ENCODE measurements around the gene GLS.
"Not testable (repeated sequence)": the region's sequence is repeated elsewhere in the genome, so short reads cannot be mapped to it uniquely, and the experiment has no call there.

GLS gene

DNA sequence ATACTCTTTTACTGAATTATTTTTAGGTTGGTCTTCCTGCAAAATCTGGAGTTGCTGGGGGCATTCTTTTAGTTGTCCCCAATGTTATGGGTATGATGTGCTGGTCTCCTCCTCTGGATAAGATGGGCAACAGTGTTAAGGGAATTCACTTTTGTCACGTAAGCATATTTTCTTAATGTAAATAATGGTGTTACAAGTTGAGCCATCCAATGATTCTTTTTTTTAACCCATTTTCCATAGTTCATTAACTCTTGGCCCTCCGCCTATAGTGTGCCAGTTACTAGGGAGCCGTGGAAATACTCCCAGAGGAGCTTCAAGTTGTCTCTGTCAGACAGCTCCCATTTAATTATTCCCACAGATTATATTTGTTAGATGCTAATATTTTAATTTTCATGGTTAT lies 49.8 kb downstream of the GLS start:
- DNase-seq (ENCODE audit: low read depth in 2 of 2), result no peak

DNA sequence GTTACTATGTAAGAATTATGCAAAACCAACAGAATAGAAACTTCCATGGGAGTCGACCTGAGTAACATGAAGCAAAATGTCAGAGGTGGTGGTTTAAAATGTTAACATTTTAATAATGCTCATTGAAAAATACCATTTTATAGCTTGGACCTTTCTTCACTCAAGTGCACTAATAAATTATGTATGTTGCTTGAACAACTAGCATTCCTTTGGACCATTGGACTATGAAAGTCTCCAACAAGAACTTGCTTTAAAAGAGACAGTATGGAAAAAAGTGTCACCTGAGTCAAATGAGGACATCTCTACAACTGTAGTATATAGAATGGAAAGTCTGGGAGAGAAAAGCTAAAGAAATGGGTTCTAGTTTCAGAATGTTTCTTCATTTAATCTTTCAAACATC lies 51.9 kb downstream of the GLS start:
- no peak for DNase-seq (ENCODE audit: low read depth in 2 of 2)

- DNase-seq (ENCODE audit: low read depth in 2 of 2), result no peak
Measured at GRCh38 chr2:190933361-190933760, 52.7 kb downstream of the GLS start.

- no peak for DNase-seq (ENCODE audit: low read depth in 2 of 2)
Measured at GRCh38 chr2:190935054-190935453, 54.4 kb downstream of the GLS start.

- no peak for DNase-seq (ENCODE audit: low read depth in 2 of 2)
Measured at GRCh38 chr2:190938771-190939335, 58.2 kb downstream of the GLS start.

DNA sequence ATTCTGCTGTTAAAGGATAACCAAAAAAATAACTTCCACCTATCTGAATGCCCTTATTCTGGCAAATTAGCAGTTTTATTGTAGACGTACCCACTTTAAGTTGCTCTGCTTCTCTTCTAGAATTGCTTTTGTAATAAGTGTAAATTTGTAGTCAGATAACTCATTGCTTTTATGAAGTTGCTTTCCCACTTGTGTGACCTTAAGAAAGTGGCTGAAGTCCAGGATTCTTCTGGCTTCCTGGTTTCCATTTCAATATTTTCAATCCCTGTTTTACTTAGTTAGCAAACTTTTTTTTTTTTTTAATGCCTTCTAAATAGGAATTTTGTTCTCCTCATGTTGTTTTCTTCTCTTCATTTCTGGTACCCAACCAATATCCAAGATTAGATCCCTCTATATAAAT lies 59.8 kb downstream of the GLS start:
- DNase-seq (ENCODE audit: low read depth in 2 of 2), result no peak

- no peak for DNase-seq (ENCODE audit: low read depth in 2 of 2)
Measured at GRCh38 chr2:190941571-190941970, 61.0 kb downstream of the GLS start.

GRCh38 chr2:190942697-190943096 lies 62.1 kb downstream of the GLS start:
- DNase-seq (ENCODE audit: low read depth in 2 of 2), result no peak

DNA sequence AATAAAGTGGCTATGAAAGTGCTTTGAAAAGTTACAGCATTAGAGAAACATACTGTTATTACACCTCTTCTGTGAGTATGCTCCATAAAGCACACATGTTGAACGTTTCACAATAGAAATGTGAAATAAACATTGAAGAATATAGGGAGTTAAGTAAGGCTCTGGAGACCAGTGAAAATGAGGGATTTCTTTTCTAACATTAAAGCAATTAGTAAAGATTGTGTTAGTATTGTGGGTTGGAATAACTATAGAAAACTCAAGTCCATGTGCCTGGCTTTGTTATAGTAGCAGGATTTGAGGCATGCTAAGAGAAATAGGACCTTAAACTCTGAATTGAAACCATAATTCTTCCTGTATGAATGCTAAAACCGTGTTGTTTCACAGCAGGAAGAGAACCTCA lies 63.1 kb downstream of the GLS start:
- DNase-seq (ENCODE audit: low read depth in 2 of 2), result no peak

- DNase-seq (ENCODE audit: low read depth in 2 of 2), result no peak
Measured at GRCh38 chr2:190947141-190947540, 66.5 kb downstream of the GLS start.

- no peak for DNase-seq (ENCODE audit: low read depth in 2 of 2)
Measured at GRCh38 chr2:190947711-190948251, 67.2 kb downstream of the GLS start.

GRCh38 chr2:190948671-190949070 lies 68.0 kb downstream of the GLS start:
- no peak for DNase-seq (ENCODE audit: low read depth in 2 of 2)

GRCh38 chr2:190950566-190950991 lies 70.0 kb downstream of the GLS start:
- no peak for DNase-seq (ENCODE audit: low read depth in 2 of 2)

DNA sequence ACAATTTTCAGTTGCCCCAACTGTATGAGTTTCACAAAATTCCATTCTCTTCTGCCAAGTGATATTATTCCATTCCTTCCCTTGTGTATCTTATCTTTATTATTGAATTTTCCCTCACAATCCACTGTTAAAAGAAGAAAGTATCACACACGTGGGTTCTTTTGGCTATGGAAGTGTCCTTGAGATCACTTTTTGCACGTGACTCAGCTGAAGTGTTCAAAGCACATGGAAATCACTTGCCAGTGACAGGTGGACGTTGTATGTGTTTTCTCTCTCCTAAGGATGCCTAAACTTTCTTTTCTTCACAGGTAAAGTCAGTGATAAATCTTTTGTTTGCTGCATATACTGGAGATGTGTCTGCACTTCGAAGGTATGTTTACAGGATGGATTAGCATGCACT lies 72.6 kb downstream of the GLS start:
- no peak for DNase-seq (ENCODE audit: low read depth in 2 of 2)

DNA sequence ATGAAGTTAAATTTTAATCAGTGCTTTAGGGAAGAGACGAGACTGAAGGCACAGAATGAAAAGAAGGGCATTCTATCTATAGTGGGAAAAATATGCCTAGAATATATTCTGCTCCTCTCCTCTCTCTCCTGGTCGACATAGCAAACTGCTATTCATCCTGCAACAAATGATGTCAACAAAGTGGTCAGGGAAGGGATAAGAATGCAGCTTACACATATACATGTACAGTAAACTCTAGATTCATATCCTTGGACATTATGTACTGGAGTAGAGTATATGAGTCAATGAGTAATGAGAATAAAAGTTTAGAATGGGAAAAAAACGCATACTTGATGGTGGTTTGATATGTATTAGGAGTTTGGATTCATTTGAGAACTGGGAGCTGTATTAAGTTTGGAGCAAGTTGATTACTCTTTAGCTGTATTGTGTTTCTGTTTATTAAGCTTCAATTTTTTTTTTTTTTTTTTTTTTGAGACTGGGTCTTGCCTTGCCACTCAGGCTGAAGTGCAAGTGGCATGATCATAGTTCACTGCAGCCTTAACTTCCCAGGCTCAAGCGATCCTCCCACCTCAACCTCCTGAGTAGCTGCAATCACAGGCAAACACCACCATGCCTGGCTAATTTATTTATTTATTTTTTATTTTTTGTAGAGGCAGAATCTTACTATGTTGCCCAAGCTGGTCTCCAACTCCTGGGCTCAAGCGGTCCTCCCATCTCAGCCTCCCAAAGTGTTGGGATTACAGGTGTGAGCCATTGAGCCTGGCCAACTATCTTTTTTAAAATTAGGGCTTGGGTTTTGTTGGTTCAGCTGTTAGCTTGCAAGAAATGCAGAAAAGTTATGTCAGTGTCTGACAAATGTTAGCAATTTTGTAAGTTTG lies 79.5 kb downstream of the GLS start:
- no peak for DNase-seq (ENCODE audit: low read depth in 2 of 2)

- not testable (repeated sequence) for DNase-seq (ENCODE audit: low read depth in 2 of 2)
Measured at GRCh38 chr2:190961117-190961516, 80.5 kb downstream of the GLS start.

DNA sequence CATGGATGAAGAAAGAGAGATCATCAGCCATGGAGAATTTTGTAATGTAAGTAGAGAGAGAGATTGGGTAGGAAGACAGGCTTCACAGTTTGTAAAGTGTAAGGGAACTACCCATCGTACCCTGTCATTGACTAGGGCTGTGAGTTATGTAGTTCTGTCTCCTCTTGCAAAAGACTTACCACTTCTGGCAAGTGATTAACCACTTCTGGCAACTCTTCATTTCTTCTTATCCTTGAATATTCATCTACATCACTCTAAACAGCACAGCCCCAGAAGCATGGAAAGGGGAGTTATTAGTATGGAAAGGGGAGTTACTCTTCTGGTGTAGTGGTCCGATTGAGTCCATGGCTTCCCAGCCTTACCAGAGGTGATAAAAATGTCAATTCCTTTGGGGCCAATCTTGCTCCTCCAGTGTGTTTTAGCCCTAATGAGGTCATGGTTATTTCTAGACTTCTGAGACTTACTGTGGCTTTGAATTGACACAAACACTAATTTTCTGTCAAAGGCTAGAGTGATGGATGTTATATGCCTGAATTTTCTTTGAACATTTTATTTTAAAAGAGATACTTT lies 81.4 kb downstream of the GLS start:
- DNase-seq (ENCODE audit: low read depth in 2 of 2), result no peak

DNA sequence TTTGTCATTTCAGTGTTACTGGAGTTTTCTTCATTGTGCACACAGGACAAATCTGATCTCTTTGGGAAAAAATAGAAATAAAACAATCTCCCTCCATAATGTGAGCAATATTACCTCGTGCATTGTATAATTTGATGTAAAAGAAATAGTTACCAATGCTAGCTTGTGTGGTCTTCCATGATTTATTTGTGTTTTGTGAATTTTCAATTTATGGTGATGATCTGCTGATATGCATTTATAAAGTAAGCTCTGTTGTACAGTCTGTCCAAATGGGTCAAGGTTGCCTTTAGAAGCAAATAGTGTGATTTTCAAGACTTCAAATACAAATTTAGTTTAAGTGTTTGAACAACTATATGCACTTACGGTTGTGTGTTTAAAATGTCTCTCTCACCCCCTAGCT lies 82.5 kb downstream of the GLS start:
- no peak for DNase-seq (ENCODE audit: low read depth in 2 of 2)

GRCh38 chr2:190964170-190964795 lies 83.7 kb downstream of the GLS start:
- no peak for DNase-seq (ENCODE audit: low read depth in 2 of 2)

DNA sequence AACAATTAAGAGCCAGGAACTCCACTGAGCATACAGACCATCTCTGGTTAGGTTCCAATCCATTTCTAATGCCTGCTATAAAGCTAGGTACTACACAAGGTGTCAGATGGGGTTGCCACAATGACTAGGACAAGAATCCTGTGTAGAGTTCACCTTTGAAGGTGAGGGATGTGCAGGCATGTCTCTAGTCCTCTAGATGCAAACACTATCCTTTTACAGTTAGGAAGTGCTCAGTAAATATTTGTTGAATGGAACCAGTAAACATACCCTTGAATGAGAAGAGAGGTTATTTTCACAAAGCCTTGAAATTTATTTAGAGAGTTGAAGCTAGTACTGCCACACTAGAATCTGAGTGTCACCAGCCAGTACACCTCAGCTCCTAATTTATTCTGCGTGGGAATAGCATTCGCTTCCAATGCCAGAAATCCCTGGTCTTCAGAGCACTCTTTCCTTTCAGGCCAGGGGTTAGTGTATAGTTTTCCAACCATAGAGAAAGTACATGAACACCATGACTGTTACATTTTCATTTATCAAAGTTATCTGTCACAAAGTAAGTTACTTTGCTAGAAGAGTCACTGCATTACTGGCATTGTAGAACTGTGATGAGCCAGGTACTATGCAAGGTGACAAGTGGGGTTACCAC lies 85.1 kb downstream of the GLS start:
- DNase-seq (ENCODE audit: low read depth in 2 of 2), result no peak

DNA sequence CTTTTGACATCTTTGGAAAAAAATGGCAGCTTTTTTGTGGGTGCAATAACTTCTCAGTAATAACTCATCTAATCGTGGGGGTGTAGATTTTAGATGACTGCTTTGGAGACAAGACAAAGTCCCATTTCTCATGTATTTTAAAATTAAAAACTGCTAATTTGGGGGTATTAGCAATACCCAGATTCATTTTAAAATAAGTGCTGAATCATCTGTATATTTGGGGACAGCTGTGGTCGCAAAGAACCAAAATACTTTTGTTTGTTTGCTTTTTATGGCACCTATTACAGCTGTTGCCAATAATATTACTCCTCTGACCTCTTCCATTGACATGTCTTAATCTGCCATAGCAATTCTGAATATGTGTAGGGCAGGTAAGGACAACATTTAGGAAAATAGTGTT lies 87.9 kb downstream of the GLS start:
- no peak for DNase-seq (ENCODE audit: low read depth in 2 of 2)

DNA sequence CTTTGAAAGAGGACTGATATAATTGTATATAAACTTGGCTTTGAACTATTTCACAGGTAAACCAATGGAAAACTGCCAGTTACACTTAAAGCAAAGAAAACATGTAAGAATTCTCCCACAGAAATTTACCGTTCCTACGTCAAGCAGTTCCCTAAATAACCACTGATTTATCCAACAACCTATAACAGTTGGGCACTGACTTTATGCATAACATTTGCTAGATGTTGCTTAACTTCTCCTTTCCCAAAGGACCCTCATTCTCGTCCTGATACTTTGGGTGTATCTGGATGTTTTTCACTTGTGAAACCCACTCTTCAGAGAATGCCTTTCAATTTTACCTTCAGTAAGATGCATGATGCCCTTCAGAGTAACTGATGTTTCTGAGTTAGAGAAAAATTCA lies 89.5 kb downstream of the GLS start:
- DNase-seq (ENCODE audit: low read depth in 2 of 2), result no peak
